GM12865 (cell line): Measurements from ENCODE around the gene AP3D1.

Source experiments
- DNase-seq: peaks from one replicate; pipeline ENCODE4 v3.0.0; 2010; ENCODE audit warnings: low read depth
- H3K4me3 ChIP-seq: 2 replicates; pipeline ENCODE4 v1.5.1; 2011; ENCODE audit warnings: mild to moderate bottlenecking, low read depth, low read length, control low read depth
- TF ChIP-seq, protein P1 (sequence below): IDR thresholded peaks from 2 replicates; pipeline ENCODE4 v1.5.1; 2011; ENCODE audit warnings: low read length, control low read depth, low read depth, inconsistent platforms; ENCODE audit not compliant: insufficient read depth; ENCODE audit errors: missing control alignments

Gene AP3D1

DNA sequence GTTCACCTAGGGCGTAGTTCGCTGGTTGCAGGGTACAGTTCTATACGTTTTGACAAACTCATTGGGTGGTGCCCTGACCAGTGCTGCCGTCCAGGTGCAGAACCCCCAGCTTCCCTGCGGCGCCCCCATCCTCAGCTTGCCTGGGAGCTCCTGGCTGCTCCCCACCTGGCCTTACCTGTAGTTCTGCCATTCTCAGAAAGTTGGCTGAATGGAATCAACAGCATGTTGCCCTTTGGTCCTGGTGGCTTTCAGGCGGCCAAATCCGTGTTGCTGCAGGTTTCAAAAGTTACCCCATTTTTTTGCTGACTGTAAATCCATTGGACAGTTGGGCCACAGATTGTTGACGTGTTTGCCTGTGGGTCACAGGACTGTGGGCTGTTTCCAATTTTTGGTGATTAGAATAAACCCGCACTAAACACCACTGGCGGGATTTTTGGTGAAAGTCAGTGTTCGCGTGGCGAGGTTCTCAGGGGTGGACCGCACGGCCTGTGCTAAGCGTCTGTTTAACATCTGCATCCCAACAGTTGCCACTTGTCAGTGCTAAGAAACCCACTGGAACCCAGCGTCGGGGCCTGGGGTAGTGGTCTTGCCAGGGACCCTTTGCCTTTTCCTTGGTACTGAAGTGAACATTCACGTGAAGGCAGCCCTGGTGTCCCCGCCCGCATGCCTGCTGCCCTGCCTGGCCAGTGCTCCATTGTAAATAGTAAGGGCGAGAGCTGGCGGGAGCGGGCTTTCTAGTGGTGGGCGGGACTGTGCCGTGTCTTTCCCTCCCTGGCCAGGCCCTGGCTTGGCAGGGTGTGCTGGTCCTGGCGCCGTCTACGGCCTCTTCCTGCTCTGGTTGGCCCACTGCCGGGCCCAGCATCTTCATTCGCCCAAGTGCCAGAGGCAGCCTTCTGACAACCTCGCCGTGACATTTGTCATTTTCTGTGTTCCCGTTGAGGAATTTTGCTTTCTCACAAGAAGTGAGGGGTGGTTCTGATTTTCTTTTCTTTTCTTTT is 15.7 kb upstream of the AP3D1 start:
- TF ChIP-seq, protein P1, sequence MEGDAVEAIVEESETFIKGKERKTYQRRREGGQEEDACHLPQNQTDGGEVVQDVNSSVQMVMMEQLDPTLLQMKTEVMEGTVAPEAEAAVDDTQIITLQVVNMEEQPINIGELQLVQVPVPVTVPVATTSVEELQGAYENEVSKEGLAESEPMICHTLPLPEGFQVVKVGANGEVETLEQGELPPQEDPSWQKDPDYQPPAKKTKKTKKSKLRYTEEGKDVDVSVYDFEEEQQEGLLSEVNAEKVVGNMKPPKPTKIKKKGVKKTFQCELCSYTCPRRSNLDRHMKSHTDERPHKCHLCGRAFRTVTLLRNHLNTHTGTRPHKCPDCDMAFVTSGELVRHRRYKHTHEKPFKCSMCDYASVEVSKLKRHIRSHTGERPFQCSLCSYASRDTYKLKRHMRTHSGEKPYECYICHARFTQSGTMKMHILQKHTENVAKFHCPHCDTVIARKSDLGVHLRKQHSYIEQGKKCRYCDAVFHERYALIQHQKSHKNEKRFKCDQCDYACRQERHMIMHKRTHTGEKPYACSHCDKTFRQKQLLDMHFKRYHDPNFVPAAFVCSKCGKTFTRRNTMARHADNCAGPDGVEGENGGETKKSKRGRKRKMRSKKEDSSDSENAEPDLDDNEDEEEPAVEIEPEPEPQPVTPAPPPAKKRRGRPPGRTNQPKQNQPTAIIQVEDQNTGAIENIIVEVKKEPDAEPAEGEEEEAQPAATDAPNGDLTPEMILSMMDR = no peak
- DNase-seq = peak; percentile 61
- peak overlapping the region; percentile 99 for H3K4me3 ChIP-seq

DNA sequence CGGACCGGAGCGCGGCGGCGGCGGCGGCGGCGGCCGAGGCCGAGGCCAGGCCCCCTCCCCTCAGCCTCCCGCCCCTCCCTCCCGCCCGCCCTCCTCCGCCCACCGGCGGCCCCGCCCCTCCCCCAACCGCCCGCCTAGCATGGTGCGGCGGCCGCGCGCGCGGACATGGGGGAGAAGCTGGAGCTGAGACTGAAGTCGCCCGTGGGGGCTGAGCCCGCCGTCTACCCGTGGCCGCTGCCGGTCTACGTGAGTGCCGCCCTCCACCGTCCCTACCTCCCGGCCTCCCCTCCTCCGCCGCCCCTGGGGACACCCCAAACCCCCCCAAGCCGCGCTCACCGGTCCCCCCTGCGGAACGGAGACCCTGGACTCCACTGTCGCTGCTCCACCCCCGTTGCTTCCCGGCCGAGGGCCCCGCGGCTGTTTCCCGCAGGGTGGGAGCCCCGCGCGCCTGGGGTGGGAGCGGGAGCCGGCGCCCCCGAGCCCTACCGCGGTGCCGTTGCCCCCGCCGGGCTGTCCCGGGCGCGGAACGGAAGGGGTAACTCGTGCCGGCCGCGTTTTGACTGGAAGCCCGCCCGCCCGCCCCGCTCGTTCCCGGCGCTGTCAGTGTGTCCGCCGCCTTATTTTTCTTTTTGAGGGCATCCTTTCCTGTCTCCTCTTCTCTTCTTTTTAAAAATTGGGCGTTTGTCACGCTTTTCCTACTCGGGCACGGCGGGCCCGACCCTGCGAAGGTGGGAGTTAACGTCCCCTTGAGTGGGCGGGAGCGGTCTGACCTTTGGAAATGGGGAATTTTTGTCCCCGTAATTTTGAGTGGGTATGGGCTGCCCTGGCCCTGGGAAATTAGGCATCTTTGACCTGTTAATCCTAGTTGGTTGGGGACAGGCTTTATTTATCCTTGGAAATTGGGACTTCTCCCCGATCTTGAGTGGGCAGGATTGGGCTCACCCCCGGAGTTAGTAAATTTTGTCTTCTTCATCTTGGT is 12.9 kb upstream of the AP3D1 start:
- peak; percentile 39 for DNase-seq
- TF ChIP-seq, protein P1 = no peak

DNA sequence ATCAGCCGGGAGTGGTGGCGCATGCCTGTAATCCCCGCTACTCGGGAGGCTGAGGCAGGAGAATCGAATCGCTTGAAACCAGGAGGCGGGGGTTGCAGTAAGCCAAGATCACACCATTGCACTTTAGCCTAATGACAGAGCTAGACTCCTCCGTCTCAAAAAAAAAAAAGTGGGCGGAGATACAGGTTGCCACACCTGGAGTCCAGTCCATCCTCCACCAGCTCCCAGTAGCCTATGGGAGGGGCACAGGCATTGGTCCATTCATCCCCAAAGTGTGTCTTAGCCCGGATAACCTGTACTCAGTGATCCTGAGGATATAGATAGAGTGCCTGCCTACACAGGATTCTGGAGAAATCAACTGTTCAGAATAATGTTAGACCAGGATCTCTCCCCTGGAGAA is 9.0 kb upstream of the AP3D1 start:
- TF ChIP-seq, protein P1 = no peak
- no peak overlapping the region for H3K4me3 ChIP-seq
- no peak for DNase-seq

More for the DNA sequence above, 12.9 kb upstream of the AP3D1 start:
- H3K4me3 ChIP-seq = peak overlapping the region; percentile 99

DNA sequence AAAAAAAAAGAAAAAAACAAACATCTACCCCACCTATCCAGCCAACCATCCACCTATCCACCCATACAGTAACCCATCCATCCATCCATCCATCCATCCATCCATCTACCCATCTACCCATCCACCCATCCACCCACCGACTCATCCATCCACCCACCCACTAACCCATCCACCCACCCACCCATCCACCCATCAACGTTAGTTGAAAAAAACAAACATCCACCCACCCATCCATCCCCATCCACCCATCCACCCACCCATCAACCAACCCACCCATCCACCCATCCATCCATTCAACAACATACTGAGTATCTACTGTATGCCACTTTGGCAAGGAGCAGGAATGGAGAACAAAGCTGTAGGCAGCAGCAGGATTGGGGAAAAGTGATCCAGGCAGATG is 6.1 kb upstream of the AP3D1 start:
- no peak overlapping the region for H3K4me3 ChIP-seq
- TF ChIP-seq, protein P1 = no peak
- DNase-seq = no peak

DNA sequence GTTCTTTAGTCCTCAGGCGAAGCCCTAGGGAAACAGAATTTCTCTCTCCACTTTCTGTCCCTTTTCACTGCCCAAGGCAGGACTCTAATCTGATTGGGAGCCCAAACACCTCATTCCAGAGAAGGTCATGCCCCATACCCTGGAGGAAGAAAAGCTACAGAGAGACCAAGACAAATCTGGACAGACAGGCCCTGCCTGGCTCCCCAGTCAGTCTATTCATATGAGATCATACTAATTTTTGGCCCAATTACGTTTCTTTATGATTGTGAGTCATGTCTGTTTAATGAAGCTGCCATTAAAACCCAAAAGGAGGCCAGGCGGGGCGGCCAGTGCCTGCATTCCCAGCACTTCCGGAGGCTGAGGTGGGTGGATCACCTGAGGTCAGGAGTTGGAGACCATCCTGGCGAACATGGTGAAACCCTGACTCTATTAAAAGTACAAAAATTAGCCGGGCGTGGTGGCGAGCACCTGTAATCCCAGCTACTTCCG is 3.3 kb upstream of the AP3D1 start:
- TF ChIP-seq, protein P1 = no peak
- no peak for DNase-seq
- no peak overlapping the region for H3K4me3 ChIP-seq

DNA sequence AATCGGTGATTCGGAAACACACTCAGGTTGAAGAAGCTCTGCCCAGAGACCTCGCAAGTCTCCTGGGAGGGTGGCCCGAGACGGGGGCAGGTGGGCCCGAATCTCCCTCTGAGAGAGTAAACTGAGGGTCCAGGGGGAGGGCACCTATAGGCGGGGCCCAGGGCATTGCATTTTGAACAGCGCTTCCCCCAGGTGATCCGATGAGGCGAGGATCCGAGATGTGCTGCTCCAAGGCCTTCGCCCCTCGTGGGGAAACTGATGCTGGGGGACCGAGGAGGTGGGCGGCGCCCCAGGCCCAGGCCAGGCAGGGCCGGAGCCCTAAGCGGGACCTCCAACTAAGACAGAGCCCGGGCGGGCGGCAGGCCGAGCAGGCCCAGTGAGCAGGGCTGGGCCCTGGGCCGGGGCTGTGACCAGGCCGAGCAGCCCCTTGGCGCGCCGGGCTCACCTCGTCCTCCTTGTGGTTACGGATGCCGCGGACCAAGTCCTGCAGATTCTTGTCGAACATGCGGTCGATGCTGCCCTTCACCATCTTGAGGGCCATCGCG is 500 bp downstream of the AP3D1 start:
- DNase-seq = peak; percentile 19
- H3K4me3 ChIP-seq = peak overlapping the region; percentile 96
- TF ChIP-seq, protein P1 = no peak
